GM12872 (cell line): Measurements from ENCODE around the gene BCAR3.

Experiments used
- CTCF ChIP-seq: IDR thresholded peaks from 3 replicates; pipeline ENCODE4 v1.5.1; 2011; ENCODE audit warnings: low read depth, mild to moderate bottlenecking, low read length, moderate library complexity; ENCODE audit not compliant: insufficient read depth

BCAR3 gene

DNA sequence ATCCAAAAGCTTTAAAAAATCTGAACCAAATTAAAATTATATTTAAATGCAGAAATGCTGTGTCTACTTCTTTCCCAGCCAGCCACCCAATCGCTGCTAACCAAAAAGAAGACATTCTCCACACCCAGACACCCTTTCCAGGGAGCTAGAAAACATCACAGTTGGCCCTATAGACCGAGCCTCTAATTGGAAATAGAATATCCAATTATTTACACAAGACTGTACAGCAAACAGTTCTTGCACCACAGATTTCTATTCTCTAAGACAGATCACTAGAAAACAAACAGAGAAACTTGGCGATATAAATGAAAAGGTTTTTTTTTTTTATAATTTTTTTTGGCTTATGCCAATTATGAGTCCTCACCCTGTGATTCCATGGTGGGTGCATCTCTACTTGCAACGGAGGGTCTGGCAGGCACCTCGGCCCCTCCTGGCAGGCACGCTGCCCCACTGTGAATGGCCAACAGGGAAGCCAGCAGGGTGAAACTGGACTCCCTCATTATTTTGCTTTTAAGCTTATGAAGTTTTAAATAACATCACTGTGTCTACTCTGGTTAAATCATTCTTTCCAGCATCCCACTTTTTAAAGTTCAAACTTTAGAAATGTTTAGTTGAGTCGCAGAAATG, 29.2 kb downstream of the BCAR3 start:
- TF ChIP-seq CTCF: no peak

DNA sequence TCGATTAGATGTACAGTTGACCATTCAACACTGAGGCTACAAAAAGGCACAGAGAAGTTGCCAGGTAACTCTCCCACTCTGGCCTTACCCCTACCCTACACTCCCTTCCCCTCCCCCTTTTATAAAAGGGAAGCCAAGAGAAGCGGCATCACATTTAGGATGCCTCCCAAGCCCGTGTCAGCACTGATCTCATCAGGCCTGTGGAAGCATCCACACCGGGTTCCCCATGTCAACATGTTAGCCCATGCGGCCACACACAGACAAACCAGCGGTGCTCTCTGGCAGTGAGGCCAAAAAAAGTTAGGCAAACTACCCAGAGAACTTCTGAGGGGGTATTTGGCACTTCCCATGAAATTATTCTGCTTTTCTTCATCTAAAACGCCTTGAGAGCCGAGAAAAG, 29.9 kb downstream of the BCAR3 start:
- TF ChIP-seq CTCF: no peak

GRCh38 chr1:93649231-93649630, 32.4 kb downstream of the BCAR3 start:
- no peak for TF ChIP-seq CTCF

- no peak for TF ChIP-seq CTCF
These were observed 33.0 kb downstream of the BCAR3 start for GRCh38 chr1:93648656-93649055.

DNA sequence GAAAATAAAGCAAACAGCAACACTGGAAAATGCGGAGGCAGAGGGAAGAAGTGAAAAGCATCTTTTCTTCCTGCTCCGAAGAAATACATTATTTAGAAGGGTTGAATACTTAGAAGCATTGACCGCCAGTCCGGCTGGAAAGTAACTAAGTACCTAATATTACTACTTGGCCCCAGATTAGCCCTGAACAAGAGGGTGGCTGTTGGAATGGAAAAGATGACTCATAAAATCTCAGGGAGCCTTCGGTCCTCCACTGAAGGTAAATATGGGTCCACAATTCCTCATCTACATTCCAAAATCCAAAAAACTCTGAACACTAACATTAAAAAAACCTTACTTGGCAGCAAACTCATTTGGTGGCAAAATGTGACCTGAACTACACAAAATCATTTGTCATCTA, 40.1 kb downstream of the BCAR3 start:
- TF ChIP-seq CTCF: no peak

- no peak for TF ChIP-seq CTCF
These were observed 40.8 kb downstream of the BCAR3 start for GRCh38 chr1:93640656-93641440.

- TF ChIP-seq CTCF: no peak
These were observed 42.7 kb downstream of the BCAR3 start for GRCh38 chr1:93638981-93639380.
